ENCODE data around the gene ENAH.

DNA sequence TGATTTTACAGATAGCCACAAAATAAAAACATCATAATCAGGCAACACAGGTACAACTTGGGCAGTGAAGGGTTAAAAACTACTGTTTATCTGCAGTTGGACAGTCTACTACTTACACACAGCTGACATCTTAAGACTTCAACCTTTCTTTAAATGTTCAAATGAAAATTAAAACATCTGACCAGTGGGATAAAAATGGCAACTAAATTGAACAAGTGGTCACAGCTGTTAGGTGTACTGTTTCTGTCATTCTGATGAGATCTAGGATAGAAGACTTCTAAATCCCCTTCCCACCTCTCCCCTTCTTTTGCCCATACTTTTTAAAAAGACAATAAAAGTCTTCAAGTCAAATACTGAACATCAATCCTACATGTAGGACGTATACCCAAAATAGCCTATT is 56.2 kb downstream of the ENAH start:
- TF ChIP-seq, protein P1, sequence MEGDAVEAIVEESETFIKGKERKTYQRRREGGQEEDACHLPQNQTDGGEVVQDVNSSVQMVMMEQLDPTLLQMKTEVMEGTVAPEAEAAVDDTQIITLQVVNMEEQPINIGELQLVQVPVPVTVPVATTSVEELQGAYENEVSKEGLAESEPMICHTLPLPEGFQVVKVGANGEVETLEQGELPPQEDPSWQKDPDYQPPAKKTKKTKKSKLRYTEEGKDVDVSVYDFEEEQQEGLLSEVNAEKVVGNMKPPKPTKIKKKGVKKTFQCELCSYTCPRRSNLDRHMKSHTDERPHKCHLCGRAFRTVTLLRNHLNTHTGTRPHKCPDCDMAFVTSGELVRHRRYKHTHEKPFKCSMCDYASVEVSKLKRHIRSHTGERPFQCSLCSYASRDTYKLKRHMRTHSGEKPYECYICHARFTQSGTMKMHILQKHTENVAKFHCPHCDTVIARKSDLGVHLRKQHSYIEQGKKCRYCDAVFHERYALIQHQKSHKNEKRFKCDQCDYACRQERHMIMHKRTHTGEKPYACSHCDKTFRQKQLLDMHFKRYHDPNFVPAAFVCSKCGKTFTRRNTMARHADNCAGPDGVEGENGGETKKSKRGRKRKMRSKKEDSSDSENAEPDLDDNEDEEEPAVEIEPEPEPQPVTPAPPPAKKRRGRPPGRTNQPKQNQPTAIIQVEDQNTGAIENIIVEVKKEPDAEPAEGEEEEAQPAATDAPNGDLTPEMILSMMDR (IDR thresholded peaks at IDR 0.05) = no peak
- TF ChIP-seq POLR2A (IDR thresholded peaks at IDR 0.05) = no peak
